Fibroblast of skin of right biceps (primary cell): ENCODE data around the gene PHYHIPL.

Experiments
- DNase-seq: peaks from one replicate; pipeline ENCODE4 v3.0.0-alpha.2; 2013

Gene PHYHIPL

DNA sequence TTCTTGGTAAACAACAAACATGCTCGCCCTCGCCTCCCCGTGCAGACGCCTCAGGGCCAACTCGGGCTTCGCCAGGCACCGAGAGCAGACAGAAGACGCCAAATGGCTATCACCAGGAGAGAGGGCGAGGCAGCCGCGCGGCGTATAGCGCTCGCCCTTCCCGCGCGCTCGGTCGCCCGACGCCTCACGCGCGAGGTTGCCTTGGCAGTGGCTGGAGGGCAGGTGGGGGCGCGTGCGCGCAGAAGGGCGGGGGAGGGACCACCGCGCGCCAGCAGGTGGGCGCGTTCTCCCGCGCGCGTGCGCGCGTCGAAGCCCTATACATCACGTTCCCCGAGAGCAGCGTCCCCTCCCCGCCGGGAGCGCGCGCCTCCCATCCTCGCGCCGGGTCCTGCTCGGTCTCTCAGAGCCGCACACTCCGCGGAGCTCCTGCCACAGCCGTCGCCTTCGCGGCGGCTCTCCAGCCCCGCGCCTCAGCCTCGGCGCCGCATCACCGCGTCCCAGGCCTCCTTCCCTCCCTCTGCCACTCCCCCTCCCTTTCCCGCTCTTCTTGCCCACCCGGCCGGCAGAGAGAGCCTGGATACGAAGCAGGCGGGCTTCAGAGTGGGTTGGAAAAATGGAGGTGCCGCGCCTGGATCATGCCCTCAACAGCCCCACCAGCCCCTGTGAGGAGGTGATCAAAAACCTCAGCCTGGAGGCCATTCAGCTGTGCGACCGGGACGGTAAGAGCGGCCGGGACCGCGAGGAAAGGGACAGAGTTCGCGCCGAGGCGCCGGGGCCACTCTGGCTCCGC lies at the start of gene PHYHIPL:
Gene PHYHIPL, plus strand, starts transcription at position 403 of the 790 bp plus-strand sequence. Its CDS starts 211 bp downstream, at position 614.
- no peak for DNase-seq

- no peak for DNase-seq
Measured at GRCh38 chr10:59126991-59127390, 49.5 kb upstream of the PHYHIPL start.

GRCh38 chr10:59127991-59128390 lies 48.5 kb upstream of the PHYHIPL start:
- no peak for DNase-seq

DNA sequence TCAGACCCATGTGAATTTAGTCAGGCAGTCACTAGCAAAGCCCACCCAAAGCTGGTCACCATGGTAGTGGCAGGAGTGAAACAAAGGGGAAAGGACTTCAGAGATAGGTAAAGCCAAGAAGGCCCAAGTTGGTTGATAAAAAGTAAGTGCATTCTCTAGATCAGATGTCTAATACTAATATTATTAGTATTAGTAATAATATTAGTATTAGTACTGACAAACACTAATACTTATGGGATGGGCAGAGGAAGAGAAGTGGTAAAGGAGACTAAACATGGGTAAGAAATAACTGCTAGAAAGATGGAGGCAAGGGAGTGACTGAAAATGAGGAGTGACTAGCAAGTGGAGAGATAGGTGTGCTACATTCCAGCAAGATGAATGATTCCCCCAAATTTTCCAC lies 46.6 kb upstream of the PHYHIPL start:
- no peak for DNase-seq

DNA sequence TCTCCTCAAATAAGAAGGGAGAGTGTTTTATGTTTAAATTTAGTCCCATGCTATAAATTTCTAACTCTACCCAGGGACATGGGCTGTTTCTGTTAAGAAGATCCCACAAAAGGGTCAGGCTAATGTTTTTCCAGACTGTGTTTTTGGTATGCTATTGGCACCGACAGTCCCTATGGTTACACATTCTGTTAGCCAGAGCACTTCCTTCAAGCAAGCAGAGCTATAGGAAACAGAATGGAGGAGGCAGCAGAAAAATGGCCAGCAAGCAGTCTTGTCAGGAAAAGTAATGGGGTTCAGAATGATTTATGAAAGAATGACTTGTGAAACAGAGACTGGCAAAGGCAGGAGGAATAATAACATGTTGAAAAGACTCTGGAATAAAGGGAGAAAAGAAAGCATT lies 44.8 kb upstream of the PHYHIPL start:
- DNase-seq, result no peak

GRCh38 chr10:59133841-59134593 lies 42.4 kb upstream of the PHYHIPL start:
- no peak for DNase-seq

GRCh38 chr10:59134785-59135184 lies 41.7 kb upstream of the PHYHIPL start:
- no peak for DNase-seq

- no peak for DNase-seq
Measured at GRCh38 chr10:59135275-59135674, 41.2 kb upstream of the PHYHIPL start.

DNA sequence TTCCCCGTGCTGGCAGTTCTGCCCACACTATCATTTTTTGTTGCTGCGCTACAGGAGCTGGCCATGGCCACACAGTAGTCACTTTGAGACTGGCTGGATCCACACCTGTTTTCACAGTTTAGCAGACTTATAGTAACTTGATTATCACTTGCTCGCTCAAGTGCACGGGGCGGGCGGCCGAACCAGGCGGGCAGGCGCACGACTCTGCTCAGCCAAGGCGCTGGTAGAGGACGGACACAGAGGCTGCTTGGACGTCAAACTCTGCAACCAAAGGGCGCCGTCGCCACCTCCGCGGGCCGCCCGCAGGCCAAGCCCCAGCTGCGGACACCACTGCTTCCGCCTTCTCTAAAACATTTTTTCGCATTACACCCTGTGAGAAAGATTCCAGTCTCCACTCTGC lies 38.4 kb upstream of the PHYHIPL start:
- no peak for DNase-seq

DNA sequence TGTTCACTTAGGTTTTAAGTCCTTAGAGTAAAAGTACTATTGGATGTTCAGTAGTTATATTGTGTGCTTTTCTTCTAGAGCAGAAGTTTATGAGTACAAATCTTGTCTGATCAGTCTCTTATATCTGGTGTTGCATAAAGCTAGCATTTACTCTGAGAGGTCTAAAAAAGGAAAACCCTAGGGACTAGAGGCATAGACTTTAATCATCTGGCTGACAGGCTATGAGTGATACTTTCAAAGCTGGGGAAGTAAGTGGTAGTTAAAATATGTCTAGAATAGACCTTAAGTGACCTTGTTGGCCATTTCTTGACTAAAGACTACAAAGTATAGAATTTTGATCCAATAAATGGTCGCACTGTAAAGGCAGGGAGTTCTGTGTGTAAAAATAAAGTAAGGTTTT lies 32.9 kb upstream of the PHYHIPL start:
- peak; percentile 2 for DNase-seq

DNA sequence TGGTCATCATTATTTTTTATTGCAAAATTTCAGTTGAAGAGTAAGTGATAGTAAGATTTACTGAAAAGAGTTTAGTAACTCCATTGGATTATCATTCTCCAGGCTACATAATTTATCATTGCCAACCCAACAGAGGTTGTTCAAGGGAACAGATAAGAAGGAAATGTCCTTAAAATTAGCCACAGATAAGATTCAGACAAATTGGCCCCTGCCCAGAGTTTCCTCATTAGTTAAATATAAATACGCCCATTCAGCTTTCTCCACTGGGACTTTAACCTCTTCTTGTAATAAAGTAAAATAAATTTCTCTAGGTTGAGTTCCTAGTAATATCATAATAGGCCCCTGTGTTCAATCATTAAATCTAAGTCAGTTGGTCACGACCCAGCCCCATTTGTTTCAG lies 27.7 kb upstream of the PHYHIPL start:
- no peak for DNase-seq

DNA sequence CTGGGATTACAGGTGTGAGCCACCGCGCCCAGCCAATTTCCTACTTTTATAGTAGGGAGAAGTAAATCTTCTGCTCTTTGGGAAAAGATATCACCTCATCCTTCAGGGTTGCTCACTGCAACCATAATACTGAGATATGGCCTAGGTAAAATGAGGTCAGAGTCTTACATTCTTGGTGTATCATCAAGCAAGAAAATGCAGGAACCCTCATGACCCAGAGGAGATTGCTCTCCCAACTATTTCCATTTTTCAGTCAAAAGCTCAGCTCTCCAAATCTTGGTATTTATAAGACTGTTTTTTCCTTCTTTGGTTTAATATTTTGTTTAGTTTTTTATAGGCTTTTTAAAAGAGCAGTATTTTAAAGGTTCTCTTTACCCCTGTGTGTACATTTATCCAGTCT lies 20.9 kb upstream of the PHYHIPL start:
- DNase-seq, result no peak

DNA sequence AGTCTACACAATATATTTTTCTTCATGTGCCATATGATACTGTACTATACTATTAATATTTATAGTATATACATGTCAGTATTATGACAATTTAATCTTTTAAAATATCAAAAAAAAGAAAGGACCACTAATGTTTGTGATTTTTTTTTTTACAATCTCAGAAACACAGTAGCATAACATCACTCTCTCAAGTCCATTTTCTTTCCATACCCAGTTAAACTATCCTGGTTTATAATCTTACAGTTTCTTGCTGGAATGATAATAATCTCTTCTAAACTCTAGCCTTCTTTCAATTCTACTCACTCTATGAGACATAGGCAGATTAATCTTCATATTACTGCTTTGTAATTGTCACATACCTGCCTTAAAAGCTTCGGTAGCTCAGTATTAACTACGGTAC lies 8.9 kb upstream of the PHYHIPL start:
- DNase-seq, result no peak

DNA sequence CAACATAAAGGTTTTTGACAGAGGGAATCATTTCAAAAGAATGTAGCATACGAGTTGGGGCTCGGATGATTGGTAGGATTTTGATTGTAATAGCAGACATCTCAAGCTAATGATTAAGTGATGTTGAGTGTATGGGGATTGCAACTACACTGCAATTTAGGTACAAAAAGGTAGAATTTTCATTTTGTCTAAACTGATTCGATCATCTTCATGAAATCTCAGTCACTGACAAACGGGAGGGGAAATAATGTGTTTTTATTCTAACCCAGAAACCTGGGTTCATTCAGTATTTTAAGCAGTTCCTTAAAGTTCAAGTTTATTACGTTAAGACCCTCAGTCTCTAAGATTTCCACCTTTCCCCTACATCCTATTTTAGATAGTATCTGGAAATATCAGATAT lies 3.9 kb upstream of the PHYHIPL start:
- DNase-seq, result no peak

- DNase-seq, result no peak
Measured at GRCh38 chr10:59173414-59173813, 3.0 kb upstream of the PHYHIPL start.

DNA sequence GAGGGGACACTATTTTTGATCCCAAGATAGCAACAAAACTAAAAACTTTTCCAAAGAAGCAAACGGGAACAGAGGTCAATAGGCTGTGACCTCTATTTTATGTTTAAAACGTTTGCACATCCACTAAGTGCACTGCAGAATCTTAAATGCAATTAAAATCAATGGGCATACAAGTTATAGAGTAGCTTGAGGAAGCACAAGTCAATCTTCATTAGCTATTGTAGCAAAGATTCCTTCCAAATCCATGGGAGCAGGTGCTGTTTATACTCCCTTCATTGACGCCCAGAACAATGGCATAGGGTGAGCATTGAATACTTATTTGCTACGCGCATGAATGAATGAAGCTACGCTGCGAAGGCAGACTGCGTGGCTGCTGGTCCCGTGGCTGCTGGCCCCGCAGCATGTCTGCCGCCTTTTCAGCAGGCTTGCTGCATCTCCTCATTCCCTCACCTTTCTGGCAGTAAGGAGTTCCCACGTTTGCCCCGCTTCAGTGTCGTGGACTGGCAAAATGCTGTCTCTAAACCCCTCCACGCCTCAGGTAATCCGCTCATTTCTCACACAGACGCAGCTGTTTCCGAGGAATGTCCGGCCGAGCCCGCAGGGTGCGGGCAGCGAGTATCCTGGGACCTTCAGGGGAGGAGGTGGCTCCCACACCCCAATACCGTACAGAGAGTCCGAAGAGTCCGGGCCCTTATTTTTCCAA lies 754 bp upstream of the PHYHIPL start:
- no peak for DNase-seq

GRCh38 chr10:59177031-59177797 lies 771 bp downstream of the PHYHIPL start:
- peak; percentile 91 for DNase-seq

DNA sequence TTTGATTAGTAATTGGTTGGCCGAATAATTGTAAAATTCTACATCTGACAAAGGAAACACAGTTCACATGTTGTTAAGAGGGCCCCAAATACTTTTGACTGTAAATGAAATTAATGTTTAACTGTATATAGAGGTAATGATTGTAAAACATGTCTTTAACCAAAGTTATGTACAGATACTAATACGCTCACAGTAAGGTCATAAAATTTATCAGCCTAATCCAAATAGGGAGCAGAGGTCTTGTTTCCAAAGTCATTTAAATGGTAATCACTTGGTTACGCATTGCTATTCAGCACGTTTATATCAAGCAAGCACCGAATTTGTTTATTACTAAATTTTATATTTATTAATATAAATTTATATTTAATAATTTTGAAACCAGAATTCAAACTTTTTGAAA lies 1.4 kb downstream of the PHYHIPL start:
- no peak for DNase-seq

DNA sequence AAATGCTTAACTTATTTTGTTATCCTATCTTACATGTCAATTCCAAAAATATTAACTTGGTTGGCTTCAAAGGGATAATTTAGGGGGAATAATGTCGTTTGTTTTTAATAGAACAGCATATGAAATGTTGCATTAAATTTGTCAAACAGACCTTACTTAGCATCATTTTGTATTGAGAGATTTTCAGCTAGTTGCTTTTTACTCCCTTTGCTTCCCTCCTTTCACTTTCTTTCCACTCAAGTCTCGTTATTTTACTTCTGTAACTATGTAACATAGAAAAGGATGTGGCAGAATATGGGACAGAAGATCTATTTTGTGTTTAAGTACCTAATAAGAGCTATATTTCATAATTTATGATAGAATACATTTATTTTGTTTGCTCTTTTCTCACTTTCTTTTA lies 2.6 kb downstream of the PHYHIPL start:
- DNase-seq, result no peak

GRCh38 chr10:59180689-59181270 lies 4.3 kb downstream of the PHYHIPL start:
- no peak for DNase-seq

GRCh38 chr10:59181668-59182067 lies 5.2 kb downstream of the PHYHIPL start:
- peak; percentile 66 for DNase-seq

- no peak for DNase-seq
Measured at GRCh38 chr10:59190332-59190731, 13.9 kb downstream of the PHYHIPL start.
